Cardiac muscle cell (in vitro differentiated cells and primary cell): ENCODE results near the gene MICAL2. TPM values are rescaled to one million over a fixed set of nuclear protein-coding genes. Genes with fewer than 3 reads are reported as not detected.
"Not testable (repeated sequence)": the region's sequence is repeated elsewhere in the genome, so short reads cannot be mapped to it uniquely, and the experiment has no call there.

Experiments used
- DNase-seq, 2 donors: peaks; one replicate each; pipeline versions ENCODE4 v3.0.0 to v3.0.0-alpha.2; 2010 to 2017; ENCODE audit warnings: low read depth in 1 of 2, low spot score in 1 of 2
- H3K27ac ChIP-seq: fragments of 200-600 bp; sonication (generic); 2 replicates; pipeline ENCODE4 v1.5.1; 2016
- H3K27me3 ChIP-seq: fragments of 200-600 bp; sonication (generic); 2 replicates; pipeline ENCODE4 v1.6.0; 2016; ENCODE audit warnings: control low read depth
- H3K36me3 ChIP-seq: fragments of 200-600 bp; sonication (generic); 2 replicates; pipeline ENCODE4 v1.5.1; 2016; ENCODE audit warnings: control low read depth
- H3K4me1 ChIP-seq: fragments of 200-600 bp; sonication (generic); 2 replicates; pipeline ENCODE4 v1.8.1; 2017; ENCODE audit warnings: low read depth, mild to moderate bottlenecking, mixed run types
- H3K4me3 ChIP-seq: fragments of 200-600 bp; sonication (generic); 2 replicates; pipeline ENCODE4 v1.5.1; 2016; ENCODE audit warnings: mild to moderate bottlenecking
- H3K9me3 ChIP-seq: fragments of 200-600 bp; sonication (generic); 2 replicates; pipeline ENCODE4 v1.5.1; 2017; ENCODE audit warnings: low read depth, mild to moderate bottlenecking, control low read depth
- polyA plus RNA-seq: library from polyadenylated mRNA; unstranded; fragments of >200 nt; fragmentation: Nextera tagmentation; extraction: Ambion mirVana; gene quantifications from 2 replicates; pipeline ENCODE4 v1.2.1, GENCODE V29; 2016
- total RNA-seq: library from RNA; depleted of rRNA; stranded (reverse); fragments of >200 nt; gene quantifications from 2 replicates; pipeline ENCODE4 v1.2.3, GENCODE V29; 2016
- TF ChIP-seq, protein P1 (sequence below): IDR thresholded peaks from 2 replicates; pipeline ENCODE4 v1.5.1; 2012; ENCODE audit warnings: low read depth, mild to moderate bottlenecking, low read length

The MICAL2 gene
- total and polyA plus RNA-seq, 2 experiments from 2014 or later, result 153 to 178 TPM

DNA sequence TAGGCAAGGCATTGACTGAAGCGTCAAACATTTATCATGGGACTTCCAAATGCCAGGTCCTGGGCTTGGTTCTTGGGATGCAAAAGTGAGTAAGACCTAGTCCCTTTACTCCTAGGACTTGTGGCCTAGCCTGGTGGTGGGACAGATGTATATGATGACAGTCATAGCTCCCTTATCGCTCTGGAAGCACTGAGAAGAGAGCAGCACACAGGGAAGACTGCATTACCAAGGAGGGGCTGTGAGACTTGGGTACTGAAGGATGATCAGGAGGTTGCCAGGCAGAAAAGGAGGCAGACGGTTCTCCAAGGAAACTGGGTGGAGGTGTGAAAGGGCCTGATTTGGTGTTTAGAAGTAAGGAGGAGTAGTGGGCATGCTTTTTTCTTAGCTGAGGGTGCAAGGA is 32.5 kb downstream of the MICAL2 start:
- Histone ChIP-seq H3K36me3 (no peaks in the 10 kb centered on the region), H3K27me3 (no peaks in the 10 kb centered on the region), H3K4me1 (peaks cover 37% of the 10 kb centered on the region), H3K4me3 (no peak overlapping the region), H3K9me3 (no peaks in the 10 kb centered on the region), H3K27ac (peak overlapping the region; percentile 94)
- DNase-seq, result no peak
- TF ChIP-seq, protein P1, sequence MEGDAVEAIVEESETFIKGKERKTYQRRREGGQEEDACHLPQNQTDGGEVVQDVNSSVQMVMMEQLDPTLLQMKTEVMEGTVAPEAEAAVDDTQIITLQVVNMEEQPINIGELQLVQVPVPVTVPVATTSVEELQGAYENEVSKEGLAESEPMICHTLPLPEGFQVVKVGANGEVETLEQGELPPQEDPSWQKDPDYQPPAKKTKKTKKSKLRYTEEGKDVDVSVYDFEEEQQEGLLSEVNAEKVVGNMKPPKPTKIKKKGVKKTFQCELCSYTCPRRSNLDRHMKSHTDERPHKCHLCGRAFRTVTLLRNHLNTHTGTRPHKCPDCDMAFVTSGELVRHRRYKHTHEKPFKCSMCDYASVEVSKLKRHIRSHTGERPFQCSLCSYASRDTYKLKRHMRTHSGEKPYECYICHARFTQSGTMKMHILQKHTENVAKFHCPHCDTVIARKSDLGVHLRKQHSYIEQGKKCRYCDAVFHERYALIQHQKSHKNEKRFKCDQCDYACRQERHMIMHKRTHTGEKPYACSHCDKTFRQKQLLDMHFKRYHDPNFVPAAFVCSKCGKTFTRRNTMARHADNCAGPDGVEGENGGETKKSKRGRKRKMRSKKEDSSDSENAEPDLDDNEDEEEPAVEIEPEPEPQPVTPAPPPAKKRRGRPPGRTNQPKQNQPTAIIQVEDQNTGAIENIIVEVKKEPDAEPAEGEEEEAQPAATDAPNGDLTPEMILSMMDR, result no peak

DNA sequence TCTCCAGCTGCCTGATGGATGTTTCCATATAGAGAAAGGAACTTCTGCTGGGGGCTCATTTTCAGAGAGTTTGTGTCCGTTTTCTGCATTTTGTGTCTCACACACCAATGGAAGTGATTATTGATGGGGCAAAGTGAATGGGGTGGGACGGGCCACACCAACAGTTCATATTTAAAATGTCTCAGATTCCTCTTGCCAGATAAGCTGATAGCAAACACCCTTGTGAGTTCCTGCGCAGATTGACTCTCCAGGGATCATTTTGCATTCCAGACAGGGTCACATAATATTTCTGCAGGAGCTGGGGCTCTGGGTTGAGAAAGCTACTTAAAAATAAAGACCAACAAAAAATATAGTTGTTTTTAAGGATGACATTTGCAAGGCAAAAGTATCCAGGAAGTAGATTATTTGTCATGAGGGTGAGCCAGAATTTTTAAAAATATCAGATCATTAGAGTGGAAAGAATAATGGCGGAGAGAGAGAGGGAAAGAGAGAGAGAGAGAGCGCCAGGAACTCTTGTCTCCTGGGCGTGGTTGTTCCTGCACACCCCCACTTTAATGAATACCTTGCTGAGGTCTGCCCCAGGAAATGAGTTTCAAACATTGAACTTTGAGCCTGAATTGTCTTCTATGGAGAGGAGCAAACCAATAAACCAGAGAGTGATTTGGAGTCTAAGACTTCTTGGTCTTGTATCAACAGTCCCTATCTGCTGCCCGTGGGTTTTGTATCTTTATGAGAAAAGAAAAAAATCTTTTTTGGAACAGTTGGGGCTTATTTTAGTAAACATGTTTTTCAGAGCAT is 33.3 kb downstream of the MICAL2 start:
- TF ChIP-seq, protein P1, result no peak
- no peaks in the 10 kb centered on the region for H3K27me3 ChIP-seq
- no peaks in the 10 kb centered on the region for H3K36me3 ChIP-seq
- DNase-seq, result peak in 1 of 2 donors; percentile 63
- H3K9me3 ChIP-seq, result no peaks in the 10 kb centered on the region
- H3K4me1 ChIP-seq, result peaks cover 41% of the 10 kb centered on the region
- peak overlapping the region; percentile 94 for H3K27ac ChIP-seq
- H3K4me3 ChIP-seq, result no peak overlapping the region

DNA sequence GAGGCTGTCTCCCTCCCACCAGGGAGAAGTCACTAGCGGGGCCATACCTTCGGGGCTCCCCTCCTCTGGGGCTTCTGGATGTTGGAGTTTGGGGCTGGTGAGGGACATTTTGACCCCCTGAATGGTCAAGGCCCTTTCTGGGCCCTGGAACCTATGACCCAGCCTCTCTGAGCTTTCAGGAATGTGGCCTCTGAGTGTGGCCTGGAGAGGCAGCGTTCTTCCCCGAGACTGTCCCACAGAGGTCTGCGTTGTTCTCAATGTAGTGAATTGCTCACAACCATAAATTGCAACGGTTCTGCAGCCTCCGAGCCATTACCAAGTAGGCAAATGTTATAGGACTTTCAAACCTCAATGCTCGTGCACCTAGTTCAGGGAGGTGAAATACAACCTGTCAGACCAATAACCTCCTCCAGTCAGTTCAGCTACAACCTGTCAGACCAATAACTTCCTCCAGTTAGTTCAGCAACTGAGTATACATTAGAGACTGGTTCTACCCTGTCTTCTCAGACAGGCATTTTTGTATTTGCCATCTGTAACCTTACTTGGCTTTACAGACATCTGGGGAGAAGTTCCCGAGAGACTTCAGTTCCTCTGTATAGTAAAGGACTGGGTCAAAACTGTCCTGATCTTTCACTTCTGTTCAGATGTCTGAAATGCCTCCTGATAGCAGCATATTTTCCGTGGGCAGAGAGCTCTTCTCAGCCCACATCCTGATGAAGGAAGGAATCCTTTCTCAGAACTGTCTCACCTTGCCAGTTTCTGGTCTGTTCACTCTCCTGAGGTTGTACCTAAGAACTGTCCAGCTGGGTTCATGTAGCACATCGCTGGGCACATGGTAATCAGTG is 34.2 kb downstream of the MICAL2 start:
- Histone ChIP-seq H3K27me3 (no peaks in the 10 kb centered on the region), H3K27ac (peak overlapping the region; percentile 94), H3K9me3 (no peaks in the 10 kb centered on the region), H3K4me1 (peaks cover 50% of the 10 kb centered on the region), H3K4me3 (no peak overlapping the region), H3K36me3 (no peaks in the 10 kb centered on the region)
- no peak for DNase-seq
- TF ChIP-seq, protein P1, result no peak

DNA sequence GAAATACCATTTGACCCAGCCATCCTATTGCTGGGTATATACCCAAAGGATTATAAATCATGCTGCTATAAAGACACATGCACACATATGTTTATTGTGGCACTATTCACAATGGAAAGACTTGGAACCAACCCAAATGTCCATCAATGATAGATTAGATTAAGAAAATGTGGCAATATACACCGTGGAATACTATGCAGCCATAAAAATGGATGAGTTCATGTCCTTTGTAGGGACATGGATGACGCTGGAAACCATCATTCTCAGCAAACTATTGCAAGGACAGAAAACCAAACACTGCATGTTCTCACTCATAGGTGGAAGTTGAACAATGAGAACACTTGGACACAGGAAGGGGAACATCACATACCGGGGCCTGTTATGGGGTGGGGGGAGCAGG is 36.3 kb downstream of the MICAL2 start:
- not testable (repeated sequence) for H3K4me3 ChIP-seq, H3K27ac ChIP-seq, DNase-seq, H3K27me3 ChIP-seq, H3K36me3 ChIP-seq, H3K9me3 ChIP-seq
- peaks cover 62% of the 10 kb centered on the region for H3K4me1 ChIP-seq

DNA sequence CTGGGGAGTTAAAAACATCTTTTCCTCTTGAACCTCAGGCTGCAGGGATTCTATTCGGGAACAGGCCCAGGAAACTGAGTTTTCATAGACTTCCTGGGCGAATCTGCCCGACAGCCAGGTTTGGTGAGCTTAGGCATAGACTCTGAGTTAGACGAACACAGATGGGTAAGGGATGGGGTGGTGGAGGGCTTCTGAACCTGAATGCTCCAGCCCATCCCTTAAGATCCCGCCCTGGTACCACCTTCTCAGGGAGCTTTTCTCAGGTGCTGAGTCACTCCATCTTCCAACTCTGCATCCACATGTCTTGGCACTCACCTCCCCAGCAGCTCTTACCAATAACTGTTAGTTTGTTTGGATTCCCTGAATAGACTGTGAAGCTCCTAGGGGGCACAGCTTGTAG is 37.4 kb downstream of the MICAL2 start:
- DNase-seq, result no peak
- no peaks in the 10 kb centered on the region for H3K9me3 ChIP-seq
- H3K4me3 ChIP-seq, result no peak overlapping the region
- no peaks in the 10 kb centered on the region for H3K27me3 ChIP-seq
- TF ChIP-seq, protein P1, result no peak
- no peaks in the 10 kb centered on the region for H3K36me3 ChIP-seq
- peak overlapping the region; percentile 80 for H3K27ac ChIP-seq
- peaks cover 54% of the 10 kb centered on the region for H3K4me1 ChIP-seq

DNA sequence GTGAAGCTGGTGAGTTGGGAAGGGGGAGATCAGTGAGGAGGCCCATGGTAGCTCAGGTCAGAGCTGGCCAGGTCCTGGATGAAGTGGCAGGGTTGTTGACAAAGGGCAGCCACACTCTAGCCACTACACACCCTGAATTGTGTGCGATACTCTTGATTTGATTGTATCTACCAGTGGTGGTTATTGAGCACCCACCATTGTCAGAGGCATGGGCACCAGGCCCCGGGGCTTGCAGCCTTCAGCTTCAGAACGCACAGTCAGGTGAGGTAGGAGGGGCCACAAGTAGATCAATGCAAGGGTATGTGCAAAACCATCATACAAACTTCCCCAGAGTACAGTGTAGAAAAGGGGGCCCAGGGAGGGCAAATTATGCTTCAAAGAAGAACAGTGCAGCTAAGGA is 38.1 kb downstream of the MICAL2 start:
- no peak for DNase-seq
- Histone ChIP-seq H3K27me3 (no peaks in the 10 kb centered on the region), H3K27ac (peak overlapping the region; percentile 80), H3K4me3 (no peak overlapping the region), H3K9me3 (no peaks in the 10 kb centered on the region), H3K36me3 (no peaks in the 10 kb centered on the region), H3K4me1 (peaks cover 48% of the 10 kb centered on the region)
- TF ChIP-seq, protein P1, result no peak
